Measurements from ENCODE around the gene ZNF503. TPM values are rescaled to one million over a fixed set of nuclear protein-coding genes. Genes with fewer than 3 reads are reported as not detected.

The ZNF503 gene
- polyA plus RNA-seq, 2 of the 4 experiments (the other 2 are of a cell fraction): 0.54 to 12.8 TPM

DNA sequence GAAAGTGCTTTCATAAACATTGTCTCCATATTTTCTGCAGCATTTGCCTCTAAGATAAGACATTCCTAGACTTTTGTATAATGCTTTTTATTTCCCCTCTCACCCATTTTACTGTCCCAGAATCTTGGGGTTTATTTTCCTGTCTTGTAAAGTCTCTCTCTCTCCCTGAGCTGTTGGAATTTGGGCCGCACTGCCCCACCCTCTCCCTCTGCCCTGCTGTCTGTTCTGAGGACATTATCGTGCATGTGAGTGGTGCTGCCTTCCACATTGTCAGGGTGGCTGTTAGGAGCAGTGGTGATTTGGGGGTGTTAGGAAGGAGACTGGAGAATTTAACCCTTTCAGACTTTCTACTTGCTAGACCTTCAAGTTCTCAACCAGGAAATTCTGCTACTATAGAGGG, 46.6 kb upstream of the ZNF503 start:
- no peak for FAIRE-seq
- WGBS (ENCODE audit: missing lambda C conversion rate): 60% methylated on average over 2 of the region's 2 CpGs
- Histone ChIP-seq H3K4me1 (peaks cover 14% of the 10 kb centered on the region), H3K9me3 (peaks cover 21% of the 10 kb centered on the region), H3K4me3 (no peak overlapping the region), H3K4me2 (no peak overlapping the region), H3K27ac (0 out of 6 replicates have a peak overlapping the region, but pooled peaks of 1 of the 2 experiments have one; percentile 35)
- DNase-seq (ENCODE audit: low read depth in 1 of 2, low spot score in 1 of 2): no peak
- no peak for ATAC-seq
- TF ChIP-seq POLR2A (IDR thresholded peaks at IDR 0.05; ENCODE audit: low read length) (no peak), FOXS1 (CRISPR knock-in tag; IDR thresholded peaks at IDR 0.05) (no peak)
- TF ChIP-seq, protein P1, sequence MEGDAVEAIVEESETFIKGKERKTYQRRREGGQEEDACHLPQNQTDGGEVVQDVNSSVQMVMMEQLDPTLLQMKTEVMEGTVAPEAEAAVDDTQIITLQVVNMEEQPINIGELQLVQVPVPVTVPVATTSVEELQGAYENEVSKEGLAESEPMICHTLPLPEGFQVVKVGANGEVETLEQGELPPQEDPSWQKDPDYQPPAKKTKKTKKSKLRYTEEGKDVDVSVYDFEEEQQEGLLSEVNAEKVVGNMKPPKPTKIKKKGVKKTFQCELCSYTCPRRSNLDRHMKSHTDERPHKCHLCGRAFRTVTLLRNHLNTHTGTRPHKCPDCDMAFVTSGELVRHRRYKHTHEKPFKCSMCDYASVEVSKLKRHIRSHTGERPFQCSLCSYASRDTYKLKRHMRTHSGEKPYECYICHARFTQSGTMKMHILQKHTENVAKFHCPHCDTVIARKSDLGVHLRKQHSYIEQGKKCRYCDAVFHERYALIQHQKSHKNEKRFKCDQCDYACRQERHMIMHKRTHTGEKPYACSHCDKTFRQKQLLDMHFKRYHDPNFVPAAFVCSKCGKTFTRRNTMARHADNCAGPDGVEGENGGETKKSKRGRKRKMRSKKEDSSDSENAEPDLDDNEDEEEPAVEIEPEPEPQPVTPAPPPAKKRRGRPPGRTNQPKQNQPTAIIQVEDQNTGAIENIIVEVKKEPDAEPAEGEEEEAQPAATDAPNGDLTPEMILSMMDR (IDR thresholded peaks at IDR 0.05): no peak
- TF ChIP-seq, protein P2, sequence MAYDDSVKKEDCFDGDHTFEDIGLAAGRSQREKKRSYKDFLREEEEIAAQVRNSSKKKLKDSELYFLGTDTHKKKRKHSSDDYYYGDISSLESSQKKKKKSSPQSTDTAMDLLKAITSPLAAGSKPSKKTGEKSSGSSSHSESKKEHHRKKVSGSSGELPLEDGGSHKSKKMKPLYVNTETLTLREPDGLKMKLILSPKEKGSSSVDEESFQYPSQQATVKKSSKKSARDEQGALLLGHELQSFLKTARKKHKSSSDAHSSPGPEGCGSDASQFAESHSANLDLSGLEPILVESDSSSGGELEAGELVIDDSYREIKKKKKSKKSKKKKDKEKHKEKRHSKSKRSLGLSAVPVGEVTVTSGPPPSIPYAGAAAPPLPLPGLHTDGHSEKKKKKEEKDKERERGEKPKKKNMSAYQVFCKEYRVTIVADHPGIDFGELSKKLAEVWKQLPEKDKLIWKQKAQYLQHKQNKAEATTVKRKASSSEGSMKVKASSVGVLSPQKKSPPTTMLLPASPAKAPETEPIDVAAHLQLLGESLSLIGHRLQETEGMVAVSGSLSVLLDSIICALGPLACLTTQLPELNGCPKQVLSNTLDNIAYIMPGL (CRISPR knock-in tag; IDR thresholded peaks at IDR 0.05; ENCODE audit: borderline replicate concordance): no peak
- POLR2A ChIA-PET: interaction anchor here (0.7 kb wide), 1 partner anchor 8 kb away, joined by 3 read pairs; no protein-coding TSS in a partner anchor
- CTCF ChIA-PET: interaction anchor here (0.6 to 1.7 kb wide), 4 partner anchors 10 to 478 kb away, joined by 3 to 4 read pairs (median 4); no protein-coding TSS in a partner anchor

DNA sequence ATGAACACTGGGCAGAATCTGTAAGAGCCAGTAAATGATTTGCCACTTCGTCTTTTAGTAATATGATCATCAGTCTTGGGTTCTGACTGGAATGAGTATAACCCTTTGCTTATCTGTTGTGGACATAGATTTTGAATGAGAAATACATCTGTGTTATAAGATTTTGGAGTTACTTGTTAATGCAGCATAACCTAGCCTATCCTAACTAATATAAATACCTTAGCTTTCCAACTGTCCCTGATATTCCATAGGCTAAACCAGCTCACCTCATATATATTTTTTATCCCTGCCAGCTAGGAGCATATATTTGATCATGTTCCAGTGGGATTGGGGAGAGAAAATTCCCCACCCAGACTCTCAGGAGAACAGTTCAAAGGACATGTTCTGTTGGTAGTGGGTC, 44.9 kb upstream of the ZNF503 start:
- ATAC-seq: no peak
- 89% methylated on average over 1 of the region's 1 CpG for WGBS (ENCODE audit: missing lambda C conversion rate)

DNA sequence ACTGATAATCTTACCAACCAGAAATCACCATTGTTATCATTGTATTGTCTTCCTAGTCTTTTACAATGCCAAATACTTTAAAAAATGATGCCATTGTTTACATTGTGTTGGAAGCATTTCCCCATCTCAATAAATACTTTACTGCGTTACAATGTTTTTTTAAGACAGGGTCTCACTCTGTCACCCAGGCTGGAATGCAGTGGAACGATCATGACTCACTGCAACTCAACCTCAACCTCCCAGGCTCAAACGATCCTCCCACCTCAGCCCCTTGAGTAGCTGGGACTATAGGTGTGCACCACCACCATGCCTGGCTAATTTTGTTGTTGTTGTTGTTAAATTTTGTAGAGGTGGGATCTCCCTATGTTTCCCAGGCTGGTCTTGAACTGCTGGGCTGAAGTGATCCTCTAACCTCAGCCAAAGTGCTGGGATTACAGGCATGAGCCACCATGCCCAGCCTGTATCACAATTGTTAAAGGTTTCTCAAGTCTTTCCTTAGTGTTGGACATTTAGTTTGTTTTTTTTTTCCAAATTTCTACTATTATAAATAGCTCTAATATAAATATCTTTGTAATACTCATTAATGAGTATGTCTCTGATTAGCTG, 43.3 kb upstream of the ZNF503 start:
- ATAC-seq: no peak
- ChIA-PET POLR2A (no interaction called here), CTCF (interaction anchor here (1.5 to 1.8 kb wide), 3 partner anchors 10 to 592 kb away, joined by 5 to 6 read pairs (median 5); no protein-coding TSS in a partner anchor)
- peaks cover 30% of the 10 kb centered on the region for H3K9me3 ChIP-seq
- H3K4me2 ChIP-seq: no peak overlapping the region
- no peak for FAIRE-seq
- DNase-seq (ENCODE audit: low read depth in 1 of 2, low spot score in 1 of 2): no peak
- WGBS (ENCODE audit: missing lambda C conversion rate): 24% methylated on average over 3 of the region's 3 CpGs
- no peak overlapping the region for H3K27ac ChIP-seq
- H3K4me1 ChIP-seq: peaks cover 7% of the 10 kb centered on the region; the same call in 1 of the 3 replicates
- no peak for TF ChIP-seq CBX8 (IDR thresholded peaks at IDR 0.05)
- TF ChIP-seq, protein P3, sequence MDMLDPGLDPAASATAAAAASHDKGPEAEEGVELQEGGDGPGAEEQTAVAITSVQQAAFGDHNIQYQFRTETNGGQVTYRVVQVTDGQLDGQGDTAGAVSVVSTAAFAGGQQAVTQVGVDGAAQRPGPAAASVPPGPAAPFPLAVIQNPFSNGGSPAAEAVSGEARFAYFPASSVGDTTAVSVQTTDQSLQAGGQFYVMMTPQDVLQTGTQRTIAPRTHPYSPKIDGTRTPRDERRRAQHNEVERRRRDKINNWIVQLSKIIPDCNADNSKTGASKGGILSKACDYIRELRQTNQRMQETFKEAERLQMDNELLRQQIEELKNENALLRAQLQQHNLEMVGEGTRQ (IDR thresholded peaks at IDR 0.05): no peak
- no peak for TF ChIP-seq MYC (IDR thresholded peaks at IDR 0.05; ENCODE audit: borderline replicate concordance, low read length)
- no peak for TF ChIP-seq SMC3 (IDR thresholded peaks at IDR 0.05)
- TF ChIP-seq, protein P4, sequence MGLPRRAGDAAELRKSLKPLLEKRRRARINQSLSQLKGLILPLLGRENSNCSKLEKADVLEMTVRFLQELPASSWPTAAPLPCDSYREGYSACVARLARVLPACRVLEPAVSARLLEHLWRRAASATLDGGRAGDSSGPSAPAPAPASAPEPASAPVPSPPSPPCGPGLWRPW (IDR thresholded peaks at IDR 0.05): no peak
- no peak for TF ChIP-seq ZSCAN20 (CRISPR knock-in tag; IDR thresholded peaks at IDR 0.05)
- no peak for TF ChIP-seq FOXS1 (CRISPR knock-in tag; IDR thresholded peaks at IDR 0.05)
- TF ChIP-seq, protein P5, sequence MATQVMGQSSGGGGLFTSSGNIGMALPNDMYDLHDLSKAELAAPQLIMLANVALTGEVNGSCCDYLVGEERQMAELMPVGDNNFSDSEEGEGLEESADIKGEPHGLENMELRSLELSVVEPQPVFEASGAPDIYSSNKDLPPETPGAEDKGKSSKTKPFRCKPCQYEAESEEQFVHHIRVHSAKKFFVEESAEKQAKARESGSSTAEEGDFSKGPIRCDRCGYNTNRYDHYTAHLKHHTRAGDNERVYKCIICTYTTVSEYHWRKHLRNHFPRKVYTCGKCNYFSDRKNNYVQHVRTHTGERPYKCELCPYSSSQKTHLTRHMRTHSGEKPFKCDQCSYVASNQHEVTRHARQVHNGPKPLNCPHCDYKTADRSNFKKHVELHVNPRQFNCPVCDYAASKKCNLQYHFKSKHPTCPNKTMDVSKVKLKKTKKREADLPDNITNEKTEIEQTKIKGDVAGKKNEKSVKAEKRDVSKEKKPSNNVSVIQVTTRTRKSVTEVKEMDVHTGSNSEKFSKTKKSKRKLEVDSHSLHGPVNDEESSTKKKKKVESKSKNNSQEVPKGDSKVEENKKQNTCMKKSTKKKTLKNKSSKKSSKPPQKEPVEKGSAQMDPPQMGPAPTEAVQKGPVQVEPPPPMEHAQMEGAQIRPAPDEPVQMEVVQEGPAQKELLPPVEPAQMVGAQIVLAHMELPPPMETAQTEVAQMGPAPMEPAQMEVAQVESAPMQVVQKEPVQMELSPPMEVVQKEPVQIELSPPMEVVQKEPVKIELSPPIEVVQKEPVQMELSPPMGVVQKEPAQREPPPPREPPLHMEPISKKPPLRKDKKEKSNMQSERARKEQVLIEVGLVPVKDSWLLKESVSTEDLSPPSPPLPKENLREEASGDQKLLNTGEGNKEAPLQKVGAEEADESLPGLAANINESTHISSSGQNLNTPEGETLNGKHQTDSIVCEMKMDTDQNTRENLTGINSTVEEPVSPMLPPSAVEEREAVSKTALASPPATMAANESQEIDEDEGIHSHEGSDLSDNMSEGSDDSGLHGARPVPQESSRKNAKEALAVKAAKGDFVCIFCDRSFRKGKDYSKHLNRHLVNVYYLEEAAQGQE (IDR thresholded peaks at IDR 0.05): no peak
- H3K4me3 ChIP-seq: no peak overlapping the region

More for the DNA sequence above, 44.9 kb upstream of the ZNF503 start:
- Histone ChIP-seq H3K9me3 (peaks cover 30% of the 10 kb centered on the region), H3K27ac (no peak overlapping the region), H3K4me2 (no peak overlapping the region), H3K4me3 (no peak overlapping the region), H3K4me1 (peaks cover 7% of the 10 kb centered on the region; the same call in 1 of the 3 replicates)
- TF ChIP-seq MAZ (IDR thresholded peaks at IDR 0.05; ENCODE audit: borderline replicate concordance, low read depth, low read length) (no peak), SMC3 (IDR thresholded peaks at IDR 0.05) (no peak), CHD2 (IDR thresholded peaks at IDR 0.05; ENCODE audit: low read length, partially characterized antibody) (no peak), EP300 (IDR thresholded peaks at IDR 0.05) (no peak), RAD21 (conservative IDR thresholded peaks at IDR 0.05 in 1 of 2, IDR thresholded peaks at IDR 0.05 in 1 of 2) (no peak), HOXB13 (CRISPR knock-in tag; IDR thresholded peaks at IDR 0.05; ENCODE audit: low read depth) (no peak), ESRRA (IDR thresholded peaks at IDR 0.05; ENCODE audit: borderline replicate concordance, low read length) (no peak), TP53 (CRISPR knock-in tag; IDR thresholded peaks at IDR 0.05) (no peak), CHD4 (IDR thresholded peaks at IDR 0.05; ENCODE audit: borderline replicate concordance) (no peak), JUNB (IDR thresholded peaks at IDR 0.05) (no peak), FOSB (CRISPR knock-in tag; IDR thresholded peaks at IDR 0.05) (no peak), NFE2L2 (conservative IDR thresholded peaks at IDR 0.05; ENCODE audit: low read length) (no peak), ZSCAN20 (CRISPR knock-in tag; IDR thresholded peaks at IDR 0.05) (no peak), EHF (CRISPR knock-in tag; IDR thresholded peaks at IDR 0.05) (no peak), HOXB5 (CRISPR knock-in tag; IDR thresholded peaks at IDR 0.05) (no peak), EHMT2 (IDR thresholded peaks at IDR 0.05; ENCODE audit: low read depth) (no peak)
- TF ChIP-seq, protein P6, sequence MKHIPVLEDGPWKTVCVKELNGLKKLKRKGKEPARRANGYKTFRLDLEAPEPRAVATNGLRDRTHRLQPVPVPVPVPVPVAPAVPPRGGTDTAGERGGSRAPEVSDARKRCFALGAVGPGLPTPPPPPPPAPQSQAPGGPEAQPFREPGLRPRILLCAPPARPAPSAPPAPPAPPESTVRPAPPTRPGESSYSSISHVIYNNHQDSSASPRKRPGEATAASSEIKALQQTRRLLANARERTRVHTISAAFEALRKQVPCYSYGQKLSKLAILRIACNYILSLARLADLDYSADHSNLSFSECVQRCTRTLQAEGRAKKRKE (CRISPR knock-in tag; IDR thresholded peaks at IDR 0.05; ENCODE audit: low read depth): no peak
- CTCF ChIA-PET: interaction anchor here (1.2 kb wide), 1 partner anchor 14 kb away, joined by 3 read pairs; no protein-coding TSS in a partner anchor
- POLR2A ChIA-PET: no interaction called here
- DNase-seq (ENCODE audit: low read depth in 1 of 2, low spot score in 1 of 2) (no peak), FAIRE-seq (no peak)

All from A549 (cell line).